Suprapubic skin (tissue), 3 donors: ENCODE data around the gene FAU.

Source experiments
- EP300 ChIP-seq: sonication (generic); formaldehyde crosslinking; IDR thresholded peaks from one replicate; pipeline ENCODE4 v1.6.1; 2017; ENCODE audit warnings: antibody characterized with exemption
- TF ChIP-seq, protein P1 (sequence below), 2 donors: fragments of 200-600 bp in 1 of 2; fragments of 450-650 bp in 1 of 2; sonication (generic) in 1 of 2; IDR thresholded peaks; one replicate each; pipeline ENCODE4 v1.5.1; 2016 to 2019; ENCODE audit warnings: antibody characterized with exemption in 2 of 2, mild to moderate bottlenecking in 1 of 2, moderate library complexity in 1 of 2

DNA sequence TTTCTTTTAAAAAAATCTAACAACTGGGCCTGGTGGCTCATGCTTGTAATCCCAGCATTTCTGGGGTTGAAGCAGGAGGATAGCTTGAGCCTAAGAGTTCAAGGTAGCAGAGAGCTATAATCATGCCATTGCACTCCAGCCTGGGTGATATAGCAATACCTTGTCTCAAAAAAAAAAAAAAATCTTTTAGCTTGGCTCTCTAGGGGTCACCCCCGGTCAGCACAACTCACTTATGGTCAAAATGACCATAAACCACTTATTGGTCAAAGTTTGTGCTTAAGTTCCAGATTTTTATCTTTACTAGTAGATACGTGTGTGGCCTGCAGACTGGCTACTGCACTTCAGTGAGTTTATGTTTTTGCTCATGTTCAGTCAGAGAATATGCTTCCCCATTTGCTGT, 41.8 kb upstream of the FAU start:
- TF ChIP-seq, protein P1, sequence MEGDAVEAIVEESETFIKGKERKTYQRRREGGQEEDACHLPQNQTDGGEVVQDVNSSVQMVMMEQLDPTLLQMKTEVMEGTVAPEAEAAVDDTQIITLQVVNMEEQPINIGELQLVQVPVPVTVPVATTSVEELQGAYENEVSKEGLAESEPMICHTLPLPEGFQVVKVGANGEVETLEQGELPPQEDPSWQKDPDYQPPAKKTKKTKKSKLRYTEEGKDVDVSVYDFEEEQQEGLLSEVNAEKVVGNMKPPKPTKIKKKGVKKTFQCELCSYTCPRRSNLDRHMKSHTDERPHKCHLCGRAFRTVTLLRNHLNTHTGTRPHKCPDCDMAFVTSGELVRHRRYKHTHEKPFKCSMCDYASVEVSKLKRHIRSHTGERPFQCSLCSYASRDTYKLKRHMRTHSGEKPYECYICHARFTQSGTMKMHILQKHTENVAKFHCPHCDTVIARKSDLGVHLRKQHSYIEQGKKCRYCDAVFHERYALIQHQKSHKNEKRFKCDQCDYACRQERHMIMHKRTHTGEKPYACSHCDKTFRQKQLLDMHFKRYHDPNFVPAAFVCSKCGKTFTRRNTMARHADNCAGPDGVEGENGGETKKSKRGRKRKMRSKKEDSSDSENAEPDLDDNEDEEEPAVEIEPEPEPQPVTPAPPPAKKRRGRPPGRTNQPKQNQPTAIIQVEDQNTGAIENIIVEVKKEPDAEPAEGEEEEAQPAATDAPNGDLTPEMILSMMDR (IDR thresholded peaks at IDR 0.05): no peak
- TF ChIP-seq EP300: no peak
